SK-N-SH treated with all-trans-retinoic acid at 6 μM for 48 hours (cell line): Measurements from ENCODE around the gene BCL3.
"Not testable (repeated sequence)": the region's sequence is repeated elsewhere in the genome, so short reads cannot be mapped to it uniquely, and the experiment has no call there.

Experiments
- ATAC-seq: fragments of 200-7000 bp; cut with Tn5 transposase; 3 replicates; pipeline ENCODE4 v1.9.1; 2020; ENCODE audit warnings: mild to moderate bottlenecking, moderate library complexity
- ARNTL ChIP-seq: fragments of 450-650 bp; formaldehyde crosslinking; IDR thresholded peaks from 2 replicates; pipeline ENCODE4 v1.5.0; 2020; ENCODE audit warnings: low read depth, mild to moderate bottlenecking, moderate library complexity, borderline replicate concordance
- GLIS3 ChIP-seq: fragments of 250-450 bp; sonication (Bioruptor Pico); IDR thresholded peaks from 2 replicates; pipeline ENCODE4 v1.5.0; 2020; ENCODE audit warnings: mild to moderate bottlenecking, moderate library complexity
- ISL1 ChIP-seq: fragments of 250-450 bp; sonication (Bioruptor Pico); IDR thresholded peaks from 2 replicates; pipeline ENCODE4 v2.1.2; 2022; ENCODE audit warnings: mild to moderate bottlenecking, moderate library complexity
- OSR1 ChIP-seq: fragments of 250-450 bp; sonication (Bioruptor Pico); IDR thresholded peaks from 2 replicates; pipeline ENCODE4 v1.8.0; 2022; ENCODE audit warnings: moderate library complexity, mild to moderate bottlenecking, inconsistent platforms
- POU6F1 ChIP-seq: fragments of 250-450 bp; sonication (Bioruptor Pico); IDR thresholded peaks from 2 replicates; pipeline ENCODE4 v1.8.0; 2021; ENCODE audit warnings: low read depth, mild to moderate bottlenecking, moderate library complexity, borderline replicate concordance
- SNAI2 ChIP-seq: fragments of 250-450 bp; sonication (Bioruptor Pico); IDR thresholded peaks from 2 replicates; pipeline ENCODE4 v1.5.0; 2020; ENCODE audit warnings: mild to moderate bottlenecking, moderate library complexity
- TCF4 ChIP-seq: fragments of 250-450 bp; sonication (Bioruptor Pico); IDR thresholded peaks from 2 replicates; pipeline ENCODE4 v1.8.0; 2021; ENCODE audit warnings: mild to moderate bottlenecking, moderate library complexity, borderline replicate concordance
- TOX ChIP-seq: fragments of 250-450 bp; sonication (Bioruptor Pico); IDR thresholded peaks from 2 replicates; pipeline ENCODE4 v1.8.0; 2021; ENCODE audit warnings: mild to moderate bottlenecking, moderate library complexity, borderline replicate concordance
- ZC3H10 ChIP-seq: fragments of 250-450 bp; sonication (Bioruptor Pico); IDR thresholded peaks from 2 replicates; pipeline ENCODE4 v1.5.1; 2021; ENCODE audit warnings: mild to moderate bottlenecking, moderate library complexity
- ZFP3 ChIP-seq: fragments of 250-450 bp; sonication (Bioruptor Pico); IDR thresholded peaks from 2 replicates; pipeline ENCODE4 v1.5.0; 2020; ENCODE audit warnings: mild to moderate bottlenecking, moderate library complexity
- ZFP30 ChIP-seq: fragments of 450-650 bp; formaldehyde crosslinking; IDR thresholded peaks from 2 replicates; pipeline ENCODE4 v1.5.0; 2022; ENCODE audit warnings: mild to moderate bottlenecking, moderate library complexity
- ZNF70 ChIP-seq: fragments of 450-650 bp; formaldehyde crosslinking; IDR thresholded peaks from 2 replicates; pipeline ENCODE4 v1.5.0; 2020; ENCODE audit warnings: mild to moderate bottlenecking, moderate library complexity
- ZNF8 ChIP-seq: fragments of 450-650 bp; formaldehyde crosslinking; IDR thresholded peaks from 2 replicates; pipeline ENCODE4 v1.5.0; 2020; ENCODE audit warnings: mild to moderate bottlenecking, moderate library complexity
- TF ChIP-seq, protein P1 (sequence below): fragments of 250-450 bp; sonication (Bioruptor Pico); IDR thresholded peaks from 2 replicates; pipeline ENCODE4 v1.5.1; 2020; ENCODE audit warnings: low read depth, mild to moderate bottlenecking, moderate library complexity
- TF ChIP-seq, protein P2 (sequence below): fragments of 250-450 bp; sonication (Bioruptor Pico); IDR thresholded peaks from 2 replicates; pipeline ENCODE4 v1.8.0; 2020; ENCODE audit warnings: mild to moderate bottlenecking, moderate library complexity, borderline replicate concordance

Gene BCL3

DNA sequence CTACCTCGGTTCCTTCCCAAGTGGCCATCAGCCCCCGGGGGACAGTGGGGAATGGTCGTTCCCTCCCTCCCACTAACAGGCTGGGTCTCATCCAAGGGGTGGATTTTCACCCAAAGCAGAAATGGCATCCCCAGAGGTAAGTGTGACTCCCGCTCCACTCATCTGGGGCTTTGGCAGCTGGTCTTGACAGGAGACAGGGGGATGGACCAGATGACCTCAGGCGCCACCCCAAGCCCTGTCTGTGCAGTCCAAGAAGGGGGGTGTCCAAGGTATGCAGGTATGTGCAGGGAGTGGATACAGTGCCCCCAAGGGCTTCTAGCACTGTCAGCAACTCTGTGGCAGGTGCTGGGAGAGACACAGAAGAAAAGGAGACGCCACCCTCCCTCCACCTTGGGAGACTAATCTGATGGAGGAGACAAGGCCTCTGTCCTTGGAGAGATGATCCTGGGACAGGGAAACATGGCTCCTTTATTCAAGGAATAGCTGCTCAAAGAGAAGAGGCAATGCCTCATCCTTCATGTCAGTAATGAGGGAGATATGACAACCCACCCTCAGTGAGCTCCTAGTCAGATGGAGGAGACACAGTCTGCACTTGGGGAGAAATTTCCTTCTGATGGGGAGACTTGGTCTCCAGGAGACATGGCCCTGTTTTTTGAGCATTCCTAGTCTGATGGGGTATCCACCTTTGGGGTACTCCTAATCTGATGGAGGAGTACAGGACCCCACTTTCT, 41.8 kb upstream of the BCL3 start (continued):
- TF ChIP-seq, protein P1, sequence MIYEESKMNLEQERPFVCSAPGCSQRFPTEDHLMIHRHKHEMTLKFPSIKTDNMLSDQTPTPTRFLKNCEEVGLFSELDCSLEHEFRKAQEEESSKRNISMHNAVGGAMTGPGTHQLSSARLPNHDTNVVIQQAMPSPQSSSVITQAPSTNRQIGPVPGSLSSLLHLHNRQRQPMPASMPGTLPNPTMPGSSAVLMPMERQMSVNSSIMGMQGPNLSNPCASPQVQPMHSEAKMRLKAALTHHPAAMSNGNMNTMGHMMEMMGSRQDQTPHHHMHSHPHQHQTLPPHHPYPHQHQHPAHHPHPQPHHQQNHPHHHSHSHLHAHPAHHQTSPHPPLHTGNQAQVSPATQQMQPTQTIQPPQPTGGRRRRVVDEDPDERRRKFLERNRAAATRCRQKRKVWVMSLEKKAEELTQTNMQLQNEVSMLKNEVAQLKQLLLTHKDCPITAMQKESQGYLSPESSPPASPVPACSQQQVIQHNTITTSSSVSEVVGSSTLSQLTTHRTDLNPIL (CRISPR knock-in tag), result no peak
- TF ChIP-seq ZNF8 (CRISPR knock-in tag), result no peak
- TF ChIP-seq GLIS3 (CRISPR knock-in tag), result no peak
- no peak for TF ChIP-seq ISL1
- TF ChIP-seq, all 23 proteins: peak for 0

GRCh38 chr19:44707794-44708193, 40.7 kb upstream of the BCL3 start:
- no peak for ATAC-seq
- TF ChIP-seq ZFP30 (CRISPR knock-in tag), result no peak
- no peak for TF ChIP-seq POU6F1 (CRISPR knock-in tag)
- no peak for TF ChIP-seq SNAI2 (CRISPR knock-in tag)
- no peak for TF ChIP-seq ZC3H10
- TF ChIP-seq ZNF70, result no peak
- no peak for TF ChIP-seq TOX (CRISPR knock-in tag)
- TF ChIP-seq, protein P2, sequence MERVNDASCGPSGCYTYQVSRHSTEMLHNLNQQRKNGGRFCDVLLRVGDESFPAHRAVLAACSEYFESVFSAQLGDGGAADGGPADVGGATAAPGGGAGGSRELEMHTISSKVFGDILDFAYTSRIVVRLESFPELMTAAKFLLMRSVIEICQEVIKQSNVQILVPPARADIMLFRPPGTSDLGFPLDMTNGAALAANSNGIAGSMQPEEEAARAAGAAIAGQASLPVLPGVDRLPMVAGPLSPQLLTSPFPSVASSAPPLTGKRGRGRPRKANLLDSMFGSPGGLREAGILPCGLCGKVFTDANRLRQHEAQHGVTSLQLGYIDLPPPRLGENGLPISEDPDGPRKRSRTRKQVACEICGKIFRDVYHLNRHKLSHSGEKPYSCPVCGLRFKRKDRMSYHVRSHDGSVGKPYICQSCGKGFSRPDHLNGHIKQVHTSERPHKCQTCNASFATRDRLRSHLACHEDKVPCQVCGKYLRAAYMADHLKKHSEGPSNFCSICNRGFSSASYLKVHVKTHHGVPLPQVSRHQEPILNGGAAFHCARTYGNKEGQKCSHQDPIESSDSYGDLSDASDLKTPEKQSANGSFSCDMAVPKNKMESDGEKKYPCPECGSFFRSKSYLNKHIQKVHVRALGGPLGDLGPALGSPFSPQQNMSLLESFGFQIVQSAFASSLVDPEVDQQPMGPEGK (CRISPR knock-in tag), result no peak
- TF ChIP-seq, all 23 proteins: peak for 0

DNA sequence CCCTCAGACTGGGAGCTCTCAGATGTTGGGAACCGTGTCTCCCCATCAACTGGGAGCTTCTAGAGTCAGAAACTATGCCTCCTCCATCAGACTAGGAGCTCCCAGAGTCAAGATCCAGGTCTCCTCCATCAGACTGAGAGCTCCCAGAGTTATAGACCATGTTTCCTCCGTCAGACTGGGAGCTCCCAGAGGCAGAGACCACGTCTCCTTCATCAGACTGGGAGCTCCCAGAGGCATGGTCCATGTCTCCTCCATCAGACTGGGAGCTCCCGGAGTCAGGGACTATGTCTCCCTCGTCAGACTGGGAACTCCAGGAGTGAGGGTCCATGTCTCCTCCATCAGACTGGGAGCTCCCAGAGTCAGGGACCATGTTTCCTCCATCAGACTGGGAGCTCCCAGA, 39.6 kb upstream of the BCL3 start:
- no peak for ATAC-seq

DNA sequence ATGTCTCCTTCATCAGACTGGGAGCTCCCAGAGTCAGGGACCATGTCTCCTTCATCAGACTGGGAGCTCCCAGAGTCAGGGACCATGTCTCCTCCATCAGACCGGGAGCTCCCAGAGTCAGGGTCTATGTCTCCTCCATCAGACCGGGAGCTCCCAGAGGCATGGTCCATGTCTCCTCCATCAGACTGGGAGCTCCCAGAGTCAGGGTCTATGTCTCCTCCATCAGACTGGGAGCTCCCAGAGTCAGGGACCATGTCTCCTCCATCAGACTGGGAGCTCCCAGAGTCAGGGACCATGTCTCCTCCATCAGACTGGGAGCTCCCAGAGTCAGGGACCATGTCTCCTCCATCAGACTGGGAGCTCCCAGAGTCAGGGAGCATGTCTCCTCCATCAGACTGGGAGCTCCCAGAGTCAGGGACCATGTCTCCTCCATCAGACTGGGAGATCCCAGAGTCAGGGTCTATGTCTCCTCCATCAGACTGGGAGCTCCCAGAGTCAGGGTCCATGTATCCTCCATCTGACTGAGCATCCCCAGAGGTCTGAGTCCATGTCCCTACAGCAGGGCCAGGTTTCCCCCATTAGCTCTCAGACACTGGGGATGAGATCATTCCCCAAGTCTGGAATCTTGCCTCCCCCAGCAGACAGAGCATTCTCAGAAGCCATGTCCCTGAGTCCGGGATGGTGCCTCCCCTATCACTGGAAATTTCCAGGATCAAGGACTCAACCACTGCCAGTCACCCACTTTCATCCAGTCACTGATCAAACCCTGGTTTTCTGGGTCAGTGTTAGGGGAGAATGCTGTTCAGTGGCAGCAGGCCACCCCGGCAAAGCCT, 38.9 kb upstream of the BCL3 start:
- not testable (repeated sequence) for ATAC-seq

More for the DNA sequence above, 39.6 kb upstream of the BCL3 start:
- TF ChIP-seq TOX (CRISPR knock-in tag) (no peak), ZNF70 (no peak), SNAI2 (CRISPR knock-in tag) (no peak), ZFP30 (CRISPR knock-in tag) (no peak), ZFP3 (CRISPR knock-in tag) (no peak), TCF4 (CRISPR knock-in tag) (no peak), ZC3H10 (no peak), OSR1 (CRISPR knock-in tag) (no peak), ISL1 (no peak), POU6F1 (CRISPR knock-in tag) (no peak), GLIS3 (CRISPR knock-in tag) (no peak), ARNTL (CRISPR knock-in tag) (no peak)
- TF ChIP-seq, protein P2 (CRISPR knock-in tag), result no peak
- TF ChIP-seq, protein P1 (CRISPR knock-in tag), result no peak
